A375 (cell line): ENCODE results near the gene MPHOSPH10. TPM values are rescaled to one million over a fixed set of nuclear protein-coding genes. Genes with fewer than 3 reads are reported as not detected.

Source experiments
- small RNA-seq: library from RNA; depleted of rRNA; stranded (forward); fragments of <200 nt; gene quantifications from one replicate; pipeline ENCODE3, GENCODE V24; 2014
- total RNA-seq: library from RNA; depleted of rRNA; stranded (reverse); fragments of >200 nt; shearing (Covaris generic); gene quantifications from 2 replicates; pipeline ENCODE4 v1.2.3, GENCODE V29; 2014; rRNA removed

Gene MPHOSPH10
- 45.4 and 48.8 TPM in 2 replicates for total RNA-seq

GRCh38 chr2:71130152-71130904, at the start of gene MPHOSPH10, which contains the start of gene MCEE:
MPHOSPH10 (plus strand) TSS chr2:71130634; CDS start chr2:71130666, 32 bp downstream.
MCEE (minus strand) TSS chr2:71130229; CDS start chr2:71130219, 10 bp downstream.

Small RNAs within 50 kb of the gene (small RNA-seq; reads per million reads assigned to genes)
- gene AC007881.1: not detected

Other genes with a start within 250 kb of the MPHOSPH10 start
- 5.8 and 7.5 TPM in 2 replicates for gene VAX2, start 230.1 kb upstream of the MPHOSPH10 start, total RNA-seq
- 0.41 and 2.1 TPM in 2 replicates for gene ATP6V1B1, start 194.7 kb upstream of the MPHOSPH10 start, total RNA-seq
- 0.05 TPM in 1 of 2 replicates, not detected in the other for gene ANKRD53, start 152.0 kb upstream of the MPHOSPH10 start, total RNA-seq
- gene TEX261, start 135.8 kb upstream of the MPHOSPH10 start, total RNA-seq: 21.5 and 26.9 TPM in 2 replicates
- gene NAGK, start 62.0 kb upstream of the MPHOSPH10 start, total RNA-seq: 23.4 and 26.6 TPM in 2 replicates
- 10.8 and 14.5 TPM in 2 replicates for gene MCEE, start 405 bp upstream of the MPHOSPH10 start, total RNA-seq
- gene PAIP2B, start 96.5 kb downstream of the MPHOSPH10 start, total RNA-seq: 0.27 and 0.34 TPM in 2 replicates
- 86.8 and 100 TPM in 2 replicates for gene ZNF638, start 201.1 kb downstream of the MPHOSPH10 start, total RNA-seq